K562 (cell line): Measurements from ENCODE around the gene UBTD1. TPM values are rescaled to one million over a fixed set of nuclear protein-coding genes. Genes with fewer than 3 reads are reported as not detected.

Experiments
- ATAC-seq: fragments of 200-7000 bp; cut with Tn5 transposase; 3 replicates; pipeline ENCODE4 v1.9.1; 2020; ENCODE audit warnings: moderate library complexity
- BruUV-seq: library from RNA; stranded (reverse); fragments of 400-500 nt; replicated peaks from 2 replicates; lab custom pipeline; 2021; lab: Mats Ljungman, UMichigan
- CTCF ChIA-PET: fragments of 300-600 bp; formaldehyde crosslinking; extraction: SDS; loops from one replicate; lab custom pipeline; 2021; ENCODE audit warnings: low intra/inter-chr PET ratio; lab: Yijun Ruan, JAX
- POLR2A ChIA-PET: fragments of 300-600, 350-650 bp; sonication (Branson Sonifier 250); formaldehyde crosslinking; extraction: SDS; loops from one replicate; lab custom pipeline; 2021; ENCODE audit warnings: antibody characterized with exemption, inconsistent platforms; lab: Yijun Ruan, JAX
- DNase-seq, 4 experiments: peaks; one replicate each; pipeline versions ENCODE4 v3.0.0 to v3.0.0-alpha.2; 2011 to 2018; ENCODE audit warnings: low spot score in 3 of 4, mixed read lengths in 3 of 4; ENCODE audit errors: extremely low read depth in 1 of 4
- FAIRE-seq: peaks from 2 replicates; lab custom pipeline; 2011; peaks lifted over from hg19 to GRCh38; lab: Jason Lieb, UNC
- H2AFZ ChIP-seq: 2 replicates; pipeline ENCODE4 v1.6.0; 2011; ENCODE audit warnings: low read depth, low read length, control low read depth, inconsistent platforms
- H3K27ac ChIP-seq: fragments of 200-600 bp; 3 replicates; pipeline ENCODE4 v1.8.0; 2011; ENCODE audit warnings: low read depth, mild to moderate bottlenecking, control low read depth, inconsistent platforms, low read length, moderate library complexity, mixed read lengths; ENCODE audit errors: extremely low read depth
- H3K27me3 ChIP-seq, 2 experiments: fragments of 300-600 bp in 1 of 2; 2 replicates in 1 of 2; 3 replicates in 1 of 2; pipeline versions ENCODE4 v1.6.0 to v1.8.0; 2011; ENCODE audit warnings: inconsistent platforms in 2 of 2, low read length in 2 of 2, mild to moderate bottlenecking in 1 of 2, mixed read lengths in 1 of 2, moderate library complexity in 1 of 2; ENCODE audit not compliant: control insufficient read depth in 2 of 2, insufficient read depth in 2 of 2
- H3K36me3 ChIP-seq: fragments of 300-600 bp; 3 replicates; pipeline ENCODE4 v1.8.0; 2011; ENCODE audit warnings: mild to moderate bottlenecking, low read length, inconsistent platforms; ENCODE audit not compliant: control insufficient read depth, insufficient read depth
- H3K4me1 ChIP-seq, 2 experiments: fragments of 200-600 bp in 1 of 2; replicated peaks in 1 of 2; 2 replicates in 1 of 2; 3 replicates in 1 of 2; pipeline versions ENCODE4 v1.5.1 to v1.8.0; 2011; ENCODE audit warnings: inconsistent platforms in 2 of 2, low read length in 2 of 2, mild to moderate bottlenecking in 1 of 2, mixed read lengths in 1 of 2, moderate library complexity in 1 of 2; ENCODE audit not compliant: control insufficient read depth in 2 of 2, insufficient read depth in 2 of 2
- H3K4me2 ChIP-seq: 2 replicates; pipeline ENCODE4 v1.6.1; 2011; ENCODE audit warnings: low read length, control low read depth, inconsistent platforms, mixed read lengths; ENCODE audit not compliant: insufficient read depth
- H3K4me3 ChIP-seq: fragments of 200-600 bp; sonication (generic), shearing (Covaris generic); 2 replicates; pipeline ENCODE4 v1.5.1; 2016; ENCODE audit warnings: control low read depth, inconsistent platforms
- H3K79me2 ChIP-seq: fragments of 200-600 bp; 3 replicates; pipeline ENCODE4 v1.8.0; 2011; ENCODE audit warnings: low read length, inconsistent platforms; ENCODE audit not compliant: control insufficient read depth, insufficient read depth
- H3K9ac ChIP-seq, 2 experiments: 2 replicates each; pipeline versions ENCODE4 v1.6.0 to v1.6.1; 2011; ENCODE audit warnings: low read depth in 2 of 2, low read length in 2 of 2, control low read depth in 1 of 2, inconsistent platforms in 1 of 2, mild to moderate bottlenecking in 1 of 2, mixed read lengths in 1 of 2; ENCODE audit not compliant: insufficient read depth in 1 of 2
- H3K9me1 ChIP-seq: one replicate; pipeline ENCODE4 v1.6.0; 2011; ENCODE audit warnings: inconsistent platforms, mild to moderate bottlenecking, low read length, moderate library complexity; ENCODE audit not compliant: control insufficient read depth, insufficient read depth
- H3K9me3 ChIP-seq: replicated peaks from 2 replicates; pipeline ENCODE4 v1.5.1; 2011; ENCODE audit warnings: low read depth, low read length, inconsistent platforms; ENCODE audit not compliant: control insufficient read depth, insufficient read depth
- H4K20me1 ChIP-seq: replicated peaks from 2 replicates; pipeline ENCODE4 v1.6.1; 2011; ENCODE audit warnings: low read length, inconsistent platforms, mixed read lengths; ENCODE audit not compliant: control insufficient read depth, insufficient read depth
- COPS2 ChIP-seq: fragments of 450-650 bp; conservative IDR thresholded peaks from 2 replicates; pipeline ENCODE4 v1.6.1; 2016; ENCODE audit warnings: mild to moderate bottlenecking, moderate library complexity
- DMBX1 ChIP-seq: fragments of 250-450 bp; sonication (Bioruptor Pico); IDR thresholded peaks from 2 replicates; pipeline ENCODE4 v1.8.0; 2022; ENCODE audit warnings: inconsistent platforms, mild to moderate bottlenecking, moderate library complexity, borderline replicate concordance
- FOXK1 ChIP-seq: sonication (generic); formaldehyde crosslinking; IDR thresholded peaks from 2 replicates; pipeline ENCODE4 v1.8.0; 2022; ENCODE audit warnings: missing genetic modification reagents, mild to moderate bottlenecking, borderline replicate concordance
- HDAC2 ChIP-seq: fragments of 450-650 bp; IDR thresholded peaks from 2 replicates; pipeline ENCODE4 v1.6.1; 2016; ENCODE audit warnings: mild to moderate bottlenecking
- HNRNPH1 ChIP-seq: fragments of 200-400 bp; formaldehyde crosslinking; optimal IDR thresholded peaks from 2 replicates; pipeline ENCODE3; 2017; ENCODE audit warnings: low read depth, mild to moderate bottlenecking, low read length, moderate library complexity
- L3MBTL2 ChIP-seq: fragments of 450-650 bp; IDR thresholded peaks from 2 replicates; pipeline ENCODE4 v1.6.1; 2016; ENCODE audit warnings: mild to moderate bottlenecking, moderate library complexity
- MCM7 ChIP-seq, 2 experiments: fragments of 450-650 bp; IDR thresholded peaks; 2 replicates each; pipeline ENCODE4 v1.6.1; 2016 to 2018
- MYNN ChIP-seq, 2 experiments: sonication (generic); formaldehyde crosslinking in 1 of 2; IDR thresholded peaks; 2 replicates each; pipeline versions ENCODE4 v1.5.0 to v1.6.1; 2016 to 2020; ENCODE audit warnings: antibody characterized with exemption in 1 of 2, missing genetic modification reagents in 1 of 2
- NCOA6 ChIP-seq: fragments of 450-650 bp; IDR thresholded peaks from 2 replicates; pipeline ENCODE4 v1.6.1; 2017; ENCODE audit warnings: mild to moderate bottlenecking
- PHF21A ChIP-seq: fragments of 450-650 bp; IDR thresholded peaks from 2 replicates; pipeline ENCODE4 v1.6.1; 2017; ENCODE audit warnings: low read depth, borderline replicate concordance
- SIRT6 ChIP-seq: IDR thresholded peaks from one replicate; pipeline ENCODE4 v1.6.1; 2012; ENCODE audit warnings: low read depth, mild to moderate bottlenecking, control low read depth, inconsistent platforms, low read length, moderate library complexity
- SRSF9 ChIP-seq: fragments of 200-400 bp; formaldehyde crosslinking; IDR thresholded peaks from 2 replicates; pipeline ENCODE4 v1.6.1; 2017; ENCODE audit warnings: low read depth, low read length, borderline replicate concordance
- TAL1 ChIP-seq: fragments of 450-650 bp; IDR thresholded peaks from 2 replicates; pipeline ENCODE4 v1.6.1; 2016; ENCODE audit warnings: mild to moderate bottlenecking
- ZBTB12 ChIP-seq: fragments of 250-450 bp; sonication (Bioruptor Pico); IDR thresholded peaks from 2 replicates; pipeline ENCODE4 v1.4.0; 2020
- ZBTB5 ChIP-seq: fragments of 450-650 bp; IDR thresholded peaks from 2 replicates; pipeline ENCODE4 v1.6.1; 2017; ENCODE audit warnings: antibody characterized with exemption
- ZFP91 ChIP-seq: sonication (generic); formaldehyde crosslinking; IDR thresholded peaks from 2 replicates; pipeline ENCODE4 v1.8.0; 2022; ENCODE audit warnings: mild to moderate bottlenecking, missing genetic modification reagents
- ZNF511 ChIP-seq: sonication (generic); formaldehyde crosslinking; IDR thresholded peaks from 2 replicates; pipeline ENCODE4 v1.8.0; 2022; ENCODE audit warnings: mild to moderate bottlenecking, missing genetic modification reagents
- ZNF764 ChIP-seq: fragments of 250-450 bp; sonication (Bioruptor Pico); IDR thresholded peaks from 2 replicates; pipeline ENCODE4 v1.4.0; 2020; ENCODE audit warnings: low read depth, mild to moderate bottlenecking, moderate library complexity
- WGBS: fragments of 100-300 bp; shearing (Covaris generic); methylation state at CpG from one replicate; pipeline ENCODE4 v1.1.6; 2016; ENCODE audit warnings: low coverage, mixed read lengths; ENCODE audit not compliant: insufficient coverage; ENCODE audit errors: missing lambda C conversion rate; 5-methylcytosine and 5-hydroxymethylcytosine counted together
- in situ Hi-C: fragments of 300-500 bp; cut with MboI; formaldehyde crosslinking; loops from 4 replicates; pipeline ENCODE4 v1.15.0; 2018; ENCODE audit warnings: inconsistent platforms, mixed read lengths
- intact Hi-C: fragments of 100-400 bp; cut with micrococcal nuclease; formaldehyde crosslinking; loops from 2 replicates; pipeline ENCODE4 v1.14.2; 2022
- polyA plus RNA-seq, 8 experiments: library from polyadenylated mRNA; depleted of rRNA in 4 of 8; stranded (reverse) in 5 of 8; unstranded in 3 of 8; fragments of >200 nt; fragmentation: Nextera tagmentation in 2 of 8; fragmentation: Illumina TruSeq in 1 of 8; extraction: Ambion mirVana in 2 of 8; extraction: Trizol in 1 of 8; gene quantifications; 2 replicates each; pipeline versions ENCODE4 v1.2.1 to v1.2.3, GENCODE V29; 2011 to 2014; ENCODE audit warnings: inconsistent platforms in 1 of 8, missing spikeins in 1 of 8
- total RNA-seq, 7 experiments: library from RNA; depleted of rRNA in 6 of 7; stranded (reverse); fragments of >200 nt in 6 of 7; fragmentation: Illumina TruSeq in 2 of 7; extraction: Trizol in 2 of 7; gene quantifications; 2 replicates each; pipeline versions ENCODE4 v1.2.1 to v1.2.3, GENCODE V29; 2011 to 2021; ENCODE audit warnings: low replicate concordance in 1 of 7

Gene UBTD1
- total and polyA plus RNA-seq, 9 of the 15 experiments (the other 6 are each of a cell fraction or from before 2014, with no cell fraction given): 0.08 to 1.6 (median 0.81) TPM; not detected in 1

- Histone ChIP-seq H3K27me3 (no peaks in the 10 kb centered on the region), H3K4me1 (peaks cover 0 to under 1% of the 10 kb centered on the region in 2 experiments; a peak in 2 of 5 replicates), H3K36me3 (no peaks in the 10 kb centered on the region), H3K9me3 (no peaks in the 10 kb centered on the region), H3K4me2 (no peak overlapping the region), H3K9me1 (no peaks in the 10 kb centered on the region), H3K79me2 (no peaks in the 10 kb centered on the region), H2AFZ (no peak overlapping the region), H3K9ac (peak overlapping the region in 1 of 2 experiments; percentile 52; a peak in 1 of 4 replicates), H3K27ac (no peak overlapping the region), H4K20me1 (no peaks in the 10 kb centered on the region), H3K4me3 (no peak overlapping the region)
- intact Hi-C loops (no loop called here), in situ Hi-C loops (no loop called here)
- CTCF ChIA-PET: no interaction called here
- POLR2A ChIA-PET: interaction anchor here (0.6 to 0.8 kb wide), 3 partner anchors 10 to 134 kb away, joined by 3 read pairs; no protein-coding TSS in a partner anchor
- DNase-seq: no peak
- TF ChIP-seq TAL1 (no peak), MYNN (IDR thresholded peaks at IDR 0.05) (no peak), MYNN (CRISPR knock-in tag; IDR thresholded peaks at IDR 0.05) (no peak), HNRNPH1 (no peak), ZBTB5 (no peak), ZNF764 (CRISPR knock-in tag) (no peak), ZNF511 (CRISPR knock-in tag) (no peak), ZFP91 (CRISPR knock-in tag) (no peak), NCOA6 (no peak), ZBTB12 (no peak), SRSF9 (no peak), FOXK1 (CRISPR knock-in tag) (no peak), SIRT6 (no peak), DMBX1 (no peak), HDAC2 (no peak), L3MBTL2 (no peak), PHF21A (no peak), COPS2 (no peak), MCM7 (IDR thresholded peaks at IDR 0.05) (no peak)
- BruUV-seq: no TSS peak
- no peak for ATAC-seq
- WGBS: 41% methylated on average over 3 of the region's 13 CpGs
- FAIRE-seq: no peak
Measured at GRCh38 chr10:97548828-97549455, 50.2 kb downstream of the UBTD1 start.
